IPS-18c (cell line): ENCODE measurements around the gene DPH3.

Experiments used
- H3K4me3 ChIP-seq: 2 replicates; pipeline ENCODE4 v1.7.0; 2013; ENCODE audit warnings: low read depth, mild to moderate bottlenecking, low read length, moderate library complexity; ENCODE audit not compliant: insufficient read depth
- H3K9me3 ChIP-seq: one replicate; pipeline ENCODE4 v1.6.1; 2013; ENCODE audit warnings: mild to moderate bottlenecking, low read length, moderate library complexity; ENCODE audit not compliant: control insufficient read depth, insufficient read depth

Gene DPH3

GRCh38 chr3:16247282-16248061 is 17.3 kb downstream of the DPH3 start:
- H3K9me3 ChIP-seq, result no peaks in the 10 kb centered on the region
- no peak overlapping the region for H3K4me3 ChIP-seq

GRCh38 chr3:16245609-16246008 is 19.1 kb downstream of the DPH3 start:
- Histone ChIP-seq H3K4me3 (no peak overlapping the region), H3K9me3 (peaks cover 2% of the 10 kb centered on the region)

- Histone ChIP-seq H3K4me3 (no peak overlapping the region), H3K9me3 (peaks cover 2% of the 10 kb centered on the region)
Measured at GRCh38 chr3:16243706-16244490, 20.8 kb downstream of the DPH3 start.

GRCh38 chr3:16242177-16242576 is 22.6 kb downstream of the DPH3 start:
- Histone ChIP-seq H3K4me3 (no peak overlapping the region), H3K9me3 (peaks cover 2% of the 10 kb centered on the region)

GRCh38 chr3:16241225-16241624 is 23.5 kb downstream of the DPH3 start:
- peaks cover 2% of the 10 kb centered on the region for H3K9me3 ChIP-seq
- no peak overlapping the region for H3K4me3 ChIP-seq

GRCh38 chr3:16240229-16241023 is 24.3 kb downstream of the DPH3 start:
- peaks cover 2% of the 10 kb centered on the region for H3K9me3 ChIP-seq
- no peak overlapping the region for H3K4me3 ChIP-seq

GRCh38 chr3:16239780-16240179 is 25.0 kb downstream of the DPH3 start:
- peaks cover 2% of the 10 kb centered on the region for H3K9me3 ChIP-seq
- H3K4me3 ChIP-seq, result no peak overlapping the region

- H3K4me3 ChIP-seq, result no peak overlapping the region
Measured at GRCh38 chr3:16239086-16239770, 25.5 kb downstream of the DPH3 start.

GRCh38 chr3:16236856-16237393 is 27.8 kb downstream of the DPH3 start:
- Histone ChIP-seq H3K4me3 (no peak overlapping the region), H3K9me3 (peaks cover 2% of the 10 kb centered on the region)

More at GRCh38 chr3:16239086-16239770, 25.5 kb downstream of the DPH3 start:
- peaks cover 2% of the 10 kb centered on the region for H3K9me3 ChIP-seq

GRCh38 chr3:16236030-16236639 is 28.6 kb downstream of the DPH3 start:
- H3K4me3 ChIP-seq, result no peak overlapping the region

GRCh38 chr3:16234281-16234680 is 30.5 kb downstream of the DPH3 start:
- Histone ChIP-seq H3K9me3 (no peaks in the 10 kb centered on the region), H3K4me3 (no peak overlapping the region)

More at GRCh38 chr3:16236030-16236639, 28.6 kb downstream of the DPH3 start:
- no peaks in the 10 kb centered on the region for H3K9me3 ChIP-seq

- H3K9me3 ChIP-seq, result no peaks in the 10 kb centered on the region
Measured at GRCh38 chr3:16233806-16234205, 30.9 kb downstream of the DPH3 start.

GRCh38 chr3:16231983-16232382 is 32.8 kb downstream of the DPH3 start:
- H3K4me3 ChIP-seq, result no peak overlapping the region
- no peaks in the 10 kb centered on the region for H3K9me3 ChIP-seq

More at GRCh38 chr3:16233806-16234205, 30.9 kb downstream of the DPH3 start:
- H3K4me3 ChIP-seq, result no peak overlapping the region

- Histone ChIP-seq H3K4me3 (no peak overlapping the region), H3K9me3 (no peaks in the 10 kb centered on the region)
Measured at GRCh38 chr3:16229681-16230080, 35.1 kb downstream of the DPH3 start.

- Histone ChIP-seq H3K4me3 (no peak overlapping the region), H3K9me3 (no peaks in the 10 kb centered on the region)
Measured at GRCh38 chr3:16227566-16227965, 37.2 kb downstream of the DPH3 start.

GRCh38 chr3:16224325-16224724 is 40.4 kb downstream of the DPH3 start:
- H3K4me3 ChIP-seq, result no peak overlapping the region

More at GRCh38 chr3:16224325-16224724, 40.4 kb downstream of the DPH3 start:
- no peaks in the 10 kb centered on the region for H3K9me3 ChIP-seq
